HepG2 (cell line): ENCODE measurements around the gene RAX.

Source experiments
- BCL3 ChIP-seq: sonication (generic); formaldehyde crosslinking; IDR thresholded peaks from 2 replicates; pipeline ENCODE4 v1.5.1; 2020; ENCODE audit warnings: mild to moderate bottlenecking, missing genetic modification reagents, moderate library complexity
- FLYWCH1 ChIP-seq: sonication (generic); formaldehyde crosslinking; IDR thresholded peaks from 2 replicates; pipeline ENCODE4 v1.8.1; 2023; ENCODE audit warnings: mild to moderate bottlenecking, missing genetic modification reagents
- HMGXB3 ChIP-seq: sonication (generic); formaldehyde crosslinking; IDR thresholded peaks from 2 replicates; pipeline ENCODE4 v1.4.0; 2020; ENCODE audit warnings: missing genetic modification reagents, borderline replicate concordance
- JUN ChIP-seq: sonication (generic); formaldehyde crosslinking; IDR thresholded peaks from 2 replicates; pipeline ENCODE4 v1.4.0; 2020; ENCODE audit warnings: mild to moderate bottlenecking, missing genetic modification reagents
- KDM5A ChIP-seq: fragments of 200-600 bp; sonication (generic); IDR thresholded peaks from 2 replicates; pipeline ENCODE4 v1.7.0; 2018; ENCODE audit warnings: antibody characterized with exemption, mild to moderate bottlenecking, low read length, borderline replicate concordance
- NFAT5 ChIP-seq: sonication (generic); formaldehyde crosslinking; IDR thresholded peaks from 2 replicates; pipeline ENCODE4 v1.4.0; 2020; ENCODE audit warnings: missing genetic modification reagents
- SP1 ChIP-seq, 2 experiments: fragments of 450-650 bp in 1 of 2; sonication (generic) in 1 of 2; formaldehyde crosslinking in 1 of 2; IDR thresholded peaks; 2 replicates each; pipeline versions ENCODE4 v1.4.0 to v1.6.1; 2016 to 2020; ENCODE audit warnings: missing genetic modification reagents in 1 of 2
- SRSF9 ChIP-seq: fragments of 200-400 bp; formaldehyde crosslinking; IDR thresholded peaks from 2 replicates; pipeline ENCODE4 v1.6.1; 2018; ENCODE audit warnings: borderline replicate concordance, mild to moderate bottlenecking, low read depth, low read length; ENCODE audit not compliant: insufficient read depth, poor library complexity, severe bottlenecking
- TF ChIP-seq, protein P1 (sequence below): sonication (generic); formaldehyde crosslinking; IDR thresholded peaks from 2 replicates; pipeline ENCODE4 v1.5.0; 2020; ENCODE audit warnings: mild to moderate bottlenecking, missing genetic modification reagents, moderate library complexity
- TF ChIP-seq, protein P2 (sequence below): sonication (generic); formaldehyde crosslinking; IDR thresholded peaks from 2 replicates; pipeline ENCODE4 v1.4.0; 2020; ENCODE audit warnings: missing genetic modification reagents

DNA sequence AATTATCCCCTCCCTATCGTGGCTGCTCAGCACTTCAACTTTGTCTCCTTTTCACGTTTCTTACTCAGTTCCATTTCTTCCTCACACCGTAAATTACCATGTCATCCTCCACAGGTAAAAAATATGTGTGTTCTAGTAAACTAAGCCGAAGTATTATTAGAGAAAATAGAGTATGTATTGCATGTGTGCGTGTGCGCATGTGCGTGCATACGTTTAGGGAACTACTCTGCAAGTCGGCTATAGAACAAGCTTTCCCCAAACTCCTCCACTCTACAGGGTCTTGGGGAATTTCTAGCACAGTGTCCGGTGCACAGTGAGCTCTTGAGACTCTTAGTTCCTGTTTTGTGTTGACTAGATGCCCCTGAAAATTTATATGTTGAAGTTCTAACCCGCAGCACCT, 9.1 kb upstream of the RAX start:
- no peak for TF ChIP-seq JUN (CRISPR knock-in tag)
- TF ChIP-seq BCL3 (CRISPR knock-in tag): no peak
- no peak for TF ChIP-seq FLYWCH1 (CRISPR knock-in tag)
- TF ChIP-seq NFAT5 (CRISPR knock-in tag): no peak
- TF ChIP-seq KDM5A: no peak
- TF ChIP-seq, protein P1, sequence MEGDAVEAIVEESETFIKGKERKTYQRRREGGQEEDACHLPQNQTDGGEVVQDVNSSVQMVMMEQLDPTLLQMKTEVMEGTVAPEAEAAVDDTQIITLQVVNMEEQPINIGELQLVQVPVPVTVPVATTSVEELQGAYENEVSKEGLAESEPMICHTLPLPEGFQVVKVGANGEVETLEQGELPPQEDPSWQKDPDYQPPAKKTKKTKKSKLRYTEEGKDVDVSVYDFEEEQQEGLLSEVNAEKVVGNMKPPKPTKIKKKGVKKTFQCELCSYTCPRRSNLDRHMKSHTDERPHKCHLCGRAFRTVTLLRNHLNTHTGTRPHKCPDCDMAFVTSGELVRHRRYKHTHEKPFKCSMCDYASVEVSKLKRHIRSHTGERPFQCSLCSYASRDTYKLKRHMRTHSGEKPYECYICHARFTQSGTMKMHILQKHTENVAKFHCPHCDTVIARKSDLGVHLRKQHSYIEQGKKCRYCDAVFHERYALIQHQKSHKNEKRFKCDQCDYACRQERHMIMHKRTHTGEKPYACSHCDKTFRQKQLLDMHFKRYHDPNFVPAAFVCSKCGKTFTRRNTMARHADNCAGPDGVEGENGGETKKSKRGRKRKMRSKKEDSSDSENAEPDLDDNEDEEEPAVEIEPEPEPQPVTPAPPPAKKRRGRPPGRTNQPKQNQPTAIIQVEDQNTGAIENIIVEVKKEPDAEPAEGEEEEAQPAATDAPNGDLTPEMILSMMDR (CRISPR knock-in tag): no peak
- TF ChIP-seq, protein P2, sequence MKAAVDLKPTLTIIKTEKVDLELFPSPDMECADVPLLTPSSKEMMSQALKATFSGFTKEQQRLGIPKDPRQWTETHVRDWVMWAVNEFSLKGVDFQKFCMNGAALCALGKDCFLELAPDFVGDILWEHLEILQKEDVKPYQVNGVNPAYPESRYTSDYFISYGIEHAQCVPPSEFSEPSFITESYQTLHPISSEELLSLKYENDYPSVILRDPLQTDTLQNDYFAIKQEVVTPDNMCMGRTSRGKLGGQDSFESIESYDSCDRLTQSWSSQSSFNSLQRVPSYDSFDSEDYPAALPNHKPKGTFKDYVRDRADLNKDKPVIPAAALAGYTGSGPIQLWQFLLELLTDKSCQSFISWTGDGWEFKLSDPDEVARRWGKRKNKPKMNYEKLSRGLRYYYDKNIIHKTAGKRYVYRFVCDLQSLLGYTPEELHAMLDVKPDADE (CRISPR knock-in tag): no peak
- no peak for TF ChIP-seq HMGXB3 (CRISPR knock-in tag)
- no peak for TF ChIP-seq SRSF9
- TF ChIP-seq SP1 (IDR thresholded peaks at IDR 0.05): no peak
- no peak for TF ChIP-seq SP1 (CRISPR knock-in tag; IDR thresholded peaks at IDR 0.05)
